HuH-7 (cell line): Measurements from ENCODE around the gene TMTC1.
A peak's percentile ranks its signal among the peaks of the same experiment; 100 is the strongest.
"Not testable (repeated sequence)": the region's sequence is repeated elsewhere in the genome, so short reads cannot be mapped to it uniquely, and the experiment has no call there.

Experiments
- DNase-seq: peaks from one replicate; pipeline ENCODE4 v3.0.0; 2011; ENCODE audit warnings: low spot score

TMTC1 gene

DNA sequence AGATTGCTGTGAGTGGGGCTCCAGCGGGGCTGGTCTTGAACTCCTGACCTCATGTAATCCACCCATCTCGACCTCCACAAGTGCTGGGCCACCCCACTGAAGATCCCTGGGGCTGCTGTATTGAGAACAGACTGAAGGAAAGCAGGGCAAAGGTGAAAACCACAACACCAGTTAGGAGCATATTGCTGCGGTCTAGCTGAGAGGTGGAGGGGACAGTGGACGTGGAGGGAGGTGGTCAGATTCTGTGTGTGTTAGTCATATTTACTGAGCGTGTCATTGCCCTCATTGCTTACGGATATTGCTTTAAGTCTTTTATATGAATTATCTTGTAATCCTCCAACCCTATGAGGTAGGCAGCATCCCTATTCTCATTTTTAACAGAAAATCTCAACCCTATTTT, 217.3 kb downstream of the TMTC1 start:
- DNase-seq, result no peak

- DNase-seq, result no peak
These were observed 218.0 kb downstream of the TMTC1 start for GRCh38 chr12:29565727-29566126.

DNA sequence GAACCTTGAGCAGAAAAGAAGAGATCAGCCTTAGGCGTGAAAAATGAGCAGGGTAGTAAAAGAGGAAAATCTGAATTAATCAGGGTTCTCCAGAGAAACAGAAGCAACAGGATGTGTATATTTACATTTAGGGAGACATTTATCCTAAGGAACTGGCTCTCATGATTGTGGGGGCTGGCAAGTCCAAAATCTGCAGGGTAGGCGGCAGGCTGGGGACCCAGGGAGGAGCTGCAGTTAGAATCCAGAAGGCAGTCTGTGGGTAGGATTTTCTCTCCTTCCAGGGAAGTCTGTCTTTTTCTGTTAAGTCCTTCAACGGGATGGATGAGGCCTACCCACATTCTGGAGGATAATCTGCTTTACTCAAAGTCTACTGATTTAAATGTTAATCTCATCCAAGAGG, 218.8 kb downstream of the TMTC1 start:
- no peak for DNase-seq

DNA sequence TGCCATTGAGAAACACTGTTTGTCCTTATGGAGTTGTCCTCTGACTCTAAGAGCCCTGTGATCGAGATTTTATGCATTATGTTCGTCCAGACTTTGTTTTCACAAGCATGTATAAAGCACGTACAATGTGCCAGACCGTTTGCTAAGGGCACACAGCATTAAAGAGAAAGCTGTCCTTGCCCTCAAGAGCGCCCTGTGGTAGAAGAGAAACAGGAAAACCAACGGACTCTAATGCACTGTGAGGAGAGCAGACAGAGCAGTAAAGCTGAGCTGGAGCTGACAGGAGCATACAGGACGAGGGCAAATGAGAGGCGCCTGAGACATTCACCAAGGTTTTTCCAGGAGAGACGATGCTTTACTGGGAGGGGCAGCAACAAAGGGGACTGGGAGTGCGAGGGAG, 220.1 kb downstream of the TMTC1 start:
- no peak for DNase-seq

DNA sequence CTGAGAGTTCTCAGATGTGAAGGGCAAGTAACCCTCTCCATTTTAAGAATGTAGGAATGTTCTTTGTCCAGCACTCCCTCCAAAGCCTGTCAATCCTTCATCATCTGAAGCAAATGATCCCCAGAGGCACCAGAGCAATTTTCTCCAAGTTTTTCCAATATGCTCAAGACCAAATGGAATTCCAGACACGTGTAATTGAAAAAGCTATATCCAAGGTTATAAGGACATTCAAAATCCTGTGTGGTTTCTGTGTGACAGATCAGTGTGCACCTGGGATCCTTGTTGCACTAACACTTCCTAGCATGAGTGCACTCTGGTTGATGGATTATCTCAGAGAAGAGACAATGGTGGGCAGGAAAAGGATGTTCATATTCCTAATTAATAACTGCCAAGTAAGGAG, 220.7 kb downstream of the TMTC1 start:
- no peak for DNase-seq

DNA sequence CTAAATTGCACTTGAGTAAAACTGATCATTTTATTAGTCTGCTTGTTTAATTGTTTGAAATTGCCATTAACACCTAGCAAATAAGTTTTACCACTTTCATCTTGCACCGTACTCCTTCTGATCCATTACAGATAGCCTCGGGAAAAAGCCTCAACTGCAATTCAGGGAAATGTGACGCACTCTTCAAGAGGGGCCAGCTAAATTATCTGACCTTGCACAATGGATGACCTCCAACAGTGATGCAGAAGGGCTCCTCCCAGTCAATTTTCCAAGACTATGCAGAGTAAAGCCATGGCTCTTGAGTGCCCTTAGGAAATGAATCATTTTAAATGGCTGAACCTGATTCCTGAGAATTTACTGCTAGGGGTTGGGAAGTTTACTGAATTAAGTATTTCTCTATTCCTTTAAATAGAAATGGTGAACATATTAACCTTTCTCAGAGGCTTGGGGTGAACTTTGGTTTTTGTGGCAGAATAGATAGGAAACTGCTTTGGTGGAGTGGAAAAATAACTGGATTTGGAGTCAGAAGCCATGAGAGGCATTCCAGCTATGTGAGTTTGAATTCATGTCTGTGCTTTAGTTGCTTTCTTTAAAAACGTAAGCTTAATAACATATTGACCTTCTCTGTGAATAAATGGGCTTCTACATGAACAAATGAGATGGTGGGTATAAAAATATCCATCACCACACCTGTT, 221.5 kb downstream of the TMTC1 start:
- no peak for DNase-seq

DNA sequence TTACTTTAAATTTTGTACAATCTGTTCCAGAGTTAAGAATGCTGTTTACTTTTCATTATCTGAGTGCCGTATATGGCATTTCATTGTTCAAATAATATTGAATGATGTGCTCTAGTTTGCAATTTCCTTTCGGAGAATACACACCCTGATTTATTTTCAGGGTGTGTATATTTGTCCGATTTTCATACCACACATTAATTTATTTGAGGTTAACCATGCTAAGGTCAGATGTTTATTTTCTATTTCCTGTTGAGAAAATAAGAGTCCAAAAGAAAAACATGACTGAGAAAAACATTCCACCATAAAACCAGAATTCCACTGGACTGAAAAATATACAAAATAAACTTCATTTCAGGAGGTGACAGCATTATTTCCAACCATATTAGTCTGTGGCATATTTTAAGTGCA, 222.1 kb downstream of the TMTC1 start:
- DNase-seq, result no peak

GRCh38 chr12:29559198-29559597, 224.5 kb downstream of the TMTC1 start:
- DNase-seq, result no peak

- no peak for DNase-seq
These were observed 227.4 kb downstream of the TMTC1 start for GRCh38 chr12:29556363-29556762.

- not testable (repeated sequence) for DNase-seq
These were observed 228.3 kb downstream of the TMTC1 start for GRCh38 chr12:29555451-29555850.

DNA sequence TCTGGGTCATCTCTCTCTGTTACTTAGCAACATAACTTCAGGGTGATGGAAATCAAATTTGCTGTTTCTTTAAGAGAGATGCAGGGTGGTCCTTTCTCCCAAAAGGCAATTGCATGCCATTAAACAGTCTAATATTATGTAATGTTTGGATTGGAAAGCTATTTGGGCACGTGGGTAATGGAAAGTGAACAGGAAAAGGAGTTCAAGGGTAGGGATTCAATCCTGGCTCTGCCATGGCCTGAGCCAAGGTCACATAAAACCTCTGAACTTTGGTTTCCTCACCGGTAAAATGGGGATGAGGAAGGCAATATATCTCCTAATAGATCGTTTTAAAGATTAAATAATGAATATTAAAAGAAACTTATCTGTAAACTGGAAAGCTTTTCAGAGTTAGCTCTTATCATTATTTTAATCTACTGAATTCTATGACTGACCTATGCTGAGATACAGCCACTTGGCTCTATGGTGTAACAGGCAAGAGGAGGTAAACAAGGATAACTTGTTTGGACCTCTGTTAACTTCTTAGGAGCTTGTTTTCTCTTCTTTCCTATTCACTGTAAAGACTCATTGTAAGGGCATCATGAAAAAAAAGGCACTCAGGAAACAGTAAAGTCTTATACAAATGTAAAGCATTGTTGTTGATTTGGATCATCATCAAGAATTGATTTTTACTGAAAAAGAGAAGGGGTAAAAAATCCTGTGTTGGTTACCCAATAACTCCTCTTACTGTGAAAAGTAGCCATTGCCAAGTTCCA, 230.6 kb downstream of the TMTC1 start:
- no peak for DNase-seq

- peak; percentile 36 for DNase-seq
These were observed 231.3 kb downstream of the TMTC1 start for GRCh38 chr12:29552324-29552927.

GRCh38 chr12:29551812-29552211, 231.9 kb downstream of the TMTC1 start:
- DNase-seq, result no peak

GRCh38 chr12:29547864-29548263, 235.9 kb downstream of the TMTC1 start:
- no peak for DNase-seq

GRCh38 chr12:29547151-29547632, 236.6 kb downstream of the TMTC1 start:
- DNase-seq, result no peak

GRCh38 chr12:29546000-29546399, 237.7 kb downstream of the TMTC1 start:
- DNase-seq, result no peak

GRCh38 chr12:29545102-29545467, 238.7 kb downstream of the TMTC1 start:
- DNase-seq, result no peak

DNA sequence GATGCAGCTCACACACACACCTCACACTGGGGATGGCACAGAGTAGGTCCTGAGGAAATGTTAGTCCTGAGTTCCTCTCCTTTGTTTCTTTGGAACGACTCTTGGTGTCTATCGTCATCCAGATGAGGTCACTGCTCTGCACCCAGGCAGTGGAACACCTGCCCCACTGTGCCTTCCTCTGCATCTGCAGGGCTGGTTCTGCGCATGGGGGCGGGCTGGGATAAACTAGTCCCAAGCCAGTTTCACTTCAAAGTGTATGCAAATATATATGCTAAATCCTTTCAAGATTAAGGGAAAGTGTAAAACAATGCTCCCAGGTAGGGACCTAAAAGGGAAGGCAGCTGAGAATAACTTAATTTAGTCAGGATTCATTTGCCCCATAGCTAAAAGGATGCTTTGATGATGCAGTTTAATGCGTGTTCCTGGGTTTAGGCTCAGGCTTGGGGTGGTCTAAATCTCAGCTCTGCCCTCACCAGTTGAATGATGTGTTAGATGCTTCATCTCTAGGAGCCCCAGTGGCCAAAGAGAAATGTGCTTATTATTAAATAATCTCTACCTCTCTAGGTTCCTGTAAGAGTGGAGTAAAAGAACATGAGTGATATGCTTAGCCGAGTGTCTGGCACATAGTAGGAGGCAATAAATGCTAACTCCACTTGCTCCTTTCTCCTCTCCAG, 239.2 kb downstream of the TMTC1 start:
- no peak for DNase-seq

GRCh38 chr12:29543036-29543435, 240.7 kb downstream of the TMTC1 start:
- no peak for DNase-seq

GRCh38 chr12:29537298-29537697, 246.4 kb downstream of the TMTC1 start:
- no peak for DNase-seq

DNA sequence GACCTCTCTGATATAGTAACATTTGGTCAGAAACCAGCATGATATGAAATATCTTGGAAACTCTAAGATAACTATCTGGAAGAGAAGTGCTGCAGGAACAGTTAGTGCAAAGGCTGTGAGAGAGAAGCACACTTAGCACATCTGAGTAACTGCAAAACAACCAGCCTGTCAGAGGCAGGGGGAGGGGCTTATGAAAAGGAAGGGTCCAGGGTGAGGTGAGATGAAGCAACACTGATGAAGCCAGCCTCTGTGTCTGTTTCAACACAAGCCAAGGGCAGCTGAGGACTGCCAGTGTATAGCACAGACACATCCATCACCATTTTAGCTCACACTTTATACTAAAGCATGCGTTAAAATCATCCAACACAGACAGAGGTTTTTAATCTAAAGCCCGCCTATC, 248.8 kb downstream of the TMTC1 start:
- DNase-seq, result no peak

DNA sequence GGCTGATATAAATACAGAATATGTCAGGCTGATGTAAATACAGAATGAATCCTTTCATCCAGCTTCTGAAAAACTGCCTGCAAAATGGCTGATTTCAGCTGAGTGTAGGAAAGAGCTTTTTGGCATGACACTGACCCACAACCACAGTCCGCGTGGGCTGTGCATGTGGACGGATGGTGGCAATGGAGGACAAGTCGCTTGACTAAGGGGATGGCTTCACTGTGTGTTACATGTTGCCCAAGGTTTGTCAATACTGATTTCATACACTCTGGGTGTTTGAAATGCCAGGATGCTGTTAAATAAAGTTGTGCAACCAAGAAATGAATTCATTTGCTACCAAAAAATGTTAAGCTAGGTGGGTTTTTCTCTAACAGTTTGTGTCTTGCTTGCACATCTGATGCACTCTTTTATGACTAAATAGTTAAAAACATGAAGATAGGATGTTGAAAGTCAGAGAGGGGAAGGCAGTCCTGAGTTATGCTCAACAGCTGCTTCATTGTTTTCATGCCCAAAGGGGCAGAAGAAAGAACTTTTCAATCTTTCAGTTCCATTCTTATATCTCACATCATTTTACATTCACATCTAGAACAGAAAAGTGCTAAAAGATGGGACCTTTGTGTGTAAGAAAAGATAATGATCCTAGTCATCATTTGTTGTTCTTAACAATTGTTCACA, 249.8 kb downstream of the TMTC1 start:
- no peak for DNase-seq
